Non-pigmented ciliary epithelial cell (primary cell): ENCODE results near the gene SNPH.
A peak's percentile ranks its signal among the peaks of the same experiment; 100 is the strongest.

Experiments used
- DNase-seq: peaks from one replicate; pipeline ENCODE4 v3.0.0-alpha.2; 2010; ENCODE audit warnings: low read depth

The SNPH gene

DNA sequence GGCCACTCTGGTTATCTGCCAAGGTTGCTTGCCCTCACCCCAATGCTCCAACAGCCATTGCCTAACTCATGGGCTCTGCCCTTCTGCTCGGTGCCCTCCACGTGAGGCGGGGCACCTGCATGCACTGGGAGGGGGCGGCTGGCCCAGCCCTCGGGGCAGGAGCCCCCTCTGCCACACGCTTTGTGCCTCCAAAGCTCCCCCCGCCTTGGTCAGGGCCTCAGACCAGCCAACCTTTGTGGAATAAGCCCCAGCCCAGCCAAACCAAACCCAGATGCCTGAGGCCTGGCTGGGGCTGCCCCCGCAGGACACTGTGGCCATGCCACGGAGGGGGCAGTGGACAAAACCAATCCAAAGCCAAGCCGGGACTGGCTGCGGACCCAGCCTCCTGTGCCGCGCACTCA is 41.5 kb downstream of the SNPH start:
- DNase-seq: no peak

- no peak for DNase-seq
These were observed 42.1 kb downstream of the SNPH start for GRCh38 chr20:1308067-1308701.

- DNase-seq: no peak
These were observed 42.6 kb downstream of the SNPH start for GRCh38 chr20:1308702-1309095.

DNA sequence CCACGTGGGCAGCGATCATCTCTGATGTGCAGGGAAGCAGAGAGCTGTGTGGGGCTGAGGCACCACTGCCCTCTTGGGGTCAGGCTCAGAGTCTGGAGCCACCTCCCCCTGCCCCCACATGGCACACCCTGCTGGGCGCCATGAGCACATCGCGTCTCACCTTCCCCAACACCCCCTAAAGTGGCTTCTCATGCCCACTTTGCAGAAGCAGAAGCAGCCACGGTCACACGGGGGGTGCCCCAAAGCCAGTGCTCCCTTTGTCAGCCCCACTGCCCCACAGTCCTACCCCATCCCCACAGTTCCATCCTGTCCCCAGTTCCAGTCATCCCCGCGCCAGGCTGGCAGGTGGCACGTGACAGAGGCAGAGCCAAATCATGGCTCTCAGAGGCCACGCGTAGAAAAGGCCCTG is 43.3 kb downstream of the SNPH start:
- no peak for DNase-seq

DNA sequence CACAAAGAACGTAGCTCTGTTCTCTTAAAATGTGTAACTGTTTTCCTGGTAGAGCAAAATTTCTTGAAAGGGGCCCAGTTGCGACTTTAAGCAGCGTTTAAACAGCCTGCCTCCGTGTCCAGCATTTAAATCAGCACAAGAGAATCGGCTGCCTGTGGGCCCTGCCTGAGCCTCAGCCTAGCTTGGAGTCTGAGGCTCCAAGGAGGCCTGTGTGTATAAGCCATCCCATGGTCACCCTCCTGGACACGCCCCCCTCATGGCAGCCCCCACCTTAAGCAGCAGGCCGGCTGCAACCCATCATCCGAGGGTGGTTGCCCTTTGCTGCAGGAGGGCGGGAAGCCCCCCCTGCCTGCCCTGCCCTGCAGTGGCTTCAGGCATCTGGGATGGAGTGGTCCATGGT is 44.0 kb downstream of the SNPH start:
- DNase-seq: no peak

GRCh38 chr20:1310506-1311190 is 44.6 kb downstream of the SNPH start:
- DNase-seq: no peak

DNA sequence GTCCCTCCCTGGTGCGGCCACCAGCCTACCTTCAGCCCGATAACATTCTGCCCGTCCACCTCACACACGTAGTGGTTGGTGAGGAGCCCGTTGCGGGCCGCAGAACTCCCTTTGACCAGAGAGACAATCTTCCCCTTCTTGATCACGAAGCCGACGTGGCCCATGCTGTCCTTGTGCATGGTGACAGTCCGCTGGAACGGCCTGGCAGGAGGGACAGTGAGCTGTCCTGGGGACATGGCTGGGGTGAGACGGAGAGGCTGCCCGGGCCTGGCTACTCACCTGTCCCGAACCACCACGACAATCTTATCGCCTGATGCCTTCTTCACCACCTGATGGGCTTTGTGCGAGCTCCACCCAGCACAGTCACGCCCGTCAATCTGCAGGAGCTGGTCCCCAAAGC is 46.2 kb downstream of the SNPH start:
- DNase-seq: no peak

GRCh38 chr20:1312904-1313235 is 46.8 kb downstream of the SNPH start:
- no peak for DNase-seq

GRCh38 chr20:1313236-1313964 is 47.3 kb downstream of the SNPH start:
- no peak for DNase-seq

DNA sequence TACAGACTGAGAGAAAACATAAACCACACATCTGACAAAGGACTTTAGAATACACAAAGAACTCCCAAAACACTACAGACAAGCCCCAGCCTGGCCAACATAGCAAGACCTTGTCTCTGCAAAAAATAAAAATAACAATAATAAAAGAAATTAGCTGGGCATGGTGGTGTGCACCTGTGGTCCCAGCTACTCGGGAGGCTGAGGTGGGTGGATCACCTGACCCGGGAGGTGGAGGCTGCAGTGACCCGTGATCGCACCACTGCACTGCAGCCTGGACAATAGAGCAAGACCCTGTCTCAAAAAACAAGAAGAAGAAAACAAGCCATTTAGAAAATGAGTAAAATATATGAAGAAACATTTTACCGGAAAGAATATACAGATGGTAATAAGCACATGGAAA is 49.7 kb downstream of the SNPH start:
- no peak for DNase-seq

- DNase-seq: no peak
These were observed 51.6 kb downstream of the SNPH start for GRCh38 chr20:1317545-1318255.

GRCh38 chr20:1319051-1319450 is 53.0 kb downstream of the SNPH start:
- DNase-seq: no peak

DNA sequence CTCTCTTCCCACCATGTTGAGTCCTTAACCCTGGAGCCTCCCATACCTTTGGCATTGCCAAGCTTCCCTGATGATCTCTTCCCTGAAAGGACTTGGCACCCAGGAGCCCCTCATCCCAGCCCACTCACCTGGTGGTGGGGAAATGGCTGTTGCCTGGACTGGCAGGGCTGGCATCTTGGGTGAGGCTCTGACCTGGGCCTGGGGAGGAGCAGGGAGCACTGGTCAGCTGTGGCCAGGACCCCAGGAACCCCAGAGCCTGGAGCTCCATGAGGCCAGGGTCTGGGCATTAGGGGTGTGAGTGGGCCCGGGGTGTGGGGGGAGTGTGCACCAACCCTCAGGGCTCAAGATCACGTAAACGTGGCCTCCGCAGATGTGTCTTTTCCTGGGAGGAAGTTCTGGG is 53.4 kb downstream of the SNPH start:
- DNase-seq: no peak

DNA sequence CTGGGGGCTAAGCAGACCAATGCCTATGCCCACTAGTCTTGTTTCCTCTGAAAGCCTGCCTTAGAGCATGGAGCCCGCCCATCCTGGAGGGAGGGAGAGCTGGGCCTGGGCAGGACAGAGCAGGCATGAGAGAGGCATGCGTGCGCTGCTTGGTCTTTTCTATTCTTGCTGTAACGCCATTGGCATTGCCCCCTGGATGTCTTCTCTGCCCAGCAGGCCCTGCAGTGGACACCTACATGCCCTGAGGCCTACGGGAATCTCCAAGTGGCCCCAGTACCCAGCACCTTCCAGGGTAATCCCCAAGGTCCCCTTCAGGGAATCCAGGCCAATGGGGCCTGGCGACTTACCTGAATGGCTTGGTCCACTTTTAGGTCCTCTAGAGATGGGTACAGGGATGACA is 53.9 kb downstream of the SNPH start:
- DNase-seq: no peak

DNA sequence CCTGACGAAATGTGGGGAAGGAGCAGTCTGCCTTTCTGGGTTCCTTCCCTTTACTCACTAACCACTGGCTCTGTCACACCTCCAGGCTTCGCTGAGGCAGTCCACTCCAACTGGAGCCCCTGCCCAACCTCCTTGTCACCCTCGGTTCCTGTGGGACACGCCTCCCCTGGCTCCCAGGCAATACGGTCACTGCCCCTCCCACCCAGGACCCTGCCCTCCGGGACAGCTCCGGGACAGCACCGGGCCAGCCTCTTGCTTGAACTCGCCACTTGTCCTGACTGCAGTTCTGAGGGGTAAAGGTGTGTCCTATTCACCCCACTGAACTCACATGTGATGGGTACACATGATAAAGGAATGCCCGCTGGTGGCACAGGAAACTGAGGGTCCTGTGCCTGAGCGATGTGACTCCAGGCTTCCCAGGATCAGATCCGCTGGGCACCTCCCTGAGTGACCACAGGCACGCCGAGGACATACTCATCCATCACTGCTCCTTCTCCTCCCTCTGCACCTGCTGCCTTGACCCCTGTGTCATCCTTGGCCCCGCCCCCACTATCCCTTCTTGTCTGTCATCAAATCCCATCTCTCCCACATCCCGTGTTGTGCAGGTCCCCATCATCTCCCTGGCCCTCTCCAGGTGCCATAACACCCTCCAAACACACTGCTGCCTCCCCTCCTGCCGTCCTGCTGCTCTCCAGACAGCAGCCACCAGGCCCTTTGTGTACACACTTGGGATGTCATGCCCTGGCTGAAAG is 55.0 kb downstream of the SNPH start:
- DNase-seq: no peak

- no peak for DNase-seq
These were observed 55.5 kb downstream of the SNPH start for GRCh38 chr20:1321654-1321939.

- DNase-seq: peak; percentile 91
These were observed 56.6 kb downstream of the SNPH start for GRCh38 chr20:1322511-1323245.

DNA sequence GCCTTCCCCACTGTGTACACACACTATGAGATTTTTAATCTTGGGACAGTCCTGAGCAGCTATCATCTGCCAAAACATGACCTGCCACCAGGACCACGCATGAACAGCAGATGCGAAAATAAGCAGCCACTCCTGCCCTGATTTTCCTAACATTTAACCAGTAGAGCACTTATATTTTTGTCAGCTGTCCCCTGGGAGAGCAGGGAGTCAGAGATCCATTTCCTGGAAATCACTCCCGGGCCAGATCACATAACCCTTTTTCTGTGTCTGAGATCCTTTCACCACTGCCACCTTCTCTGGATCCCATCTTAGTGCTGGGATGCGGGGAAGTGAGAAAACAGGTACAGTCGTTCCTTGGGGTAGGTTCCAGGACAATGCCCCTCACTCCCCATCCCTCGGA is 57.2 kb downstream of the SNPH start:
- DNase-seq: no peak

DNA sequence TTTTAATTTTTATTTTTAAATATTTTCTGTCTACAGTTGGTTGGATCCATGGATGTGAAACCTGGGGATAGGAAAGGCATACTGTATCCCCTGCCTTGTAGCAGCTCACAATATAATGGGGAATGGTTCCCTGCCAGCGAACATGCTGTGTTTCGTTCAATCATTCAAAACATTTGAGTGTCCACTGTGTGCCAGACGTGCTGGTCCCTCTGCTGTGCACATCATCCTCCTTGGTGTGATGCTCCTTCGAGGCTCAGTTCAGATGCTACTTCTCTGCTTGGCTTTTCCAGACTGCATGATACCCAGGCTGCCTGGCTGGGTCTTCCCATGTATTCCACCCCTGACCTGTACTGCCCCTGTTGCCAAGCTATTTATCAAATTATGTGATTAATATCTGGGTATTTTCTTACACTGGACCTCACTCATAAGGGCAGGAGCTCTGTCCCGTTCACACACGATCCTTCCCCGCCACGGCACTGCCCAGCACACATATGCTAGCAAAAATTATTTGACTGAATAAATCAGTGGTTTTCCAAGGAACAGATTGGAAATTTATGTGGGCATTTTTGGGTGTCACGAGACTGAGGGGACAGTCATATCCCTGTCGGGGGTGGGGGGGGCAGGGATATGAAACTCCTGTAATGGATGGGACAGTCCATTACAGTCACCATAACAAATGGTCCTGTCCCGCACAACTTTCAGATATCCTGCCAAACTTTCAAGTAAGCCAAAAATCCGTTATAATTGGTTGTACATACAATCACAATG is 57.9 kb downstream of the SNPH start:
- DNase-seq: no peak

DNA sequence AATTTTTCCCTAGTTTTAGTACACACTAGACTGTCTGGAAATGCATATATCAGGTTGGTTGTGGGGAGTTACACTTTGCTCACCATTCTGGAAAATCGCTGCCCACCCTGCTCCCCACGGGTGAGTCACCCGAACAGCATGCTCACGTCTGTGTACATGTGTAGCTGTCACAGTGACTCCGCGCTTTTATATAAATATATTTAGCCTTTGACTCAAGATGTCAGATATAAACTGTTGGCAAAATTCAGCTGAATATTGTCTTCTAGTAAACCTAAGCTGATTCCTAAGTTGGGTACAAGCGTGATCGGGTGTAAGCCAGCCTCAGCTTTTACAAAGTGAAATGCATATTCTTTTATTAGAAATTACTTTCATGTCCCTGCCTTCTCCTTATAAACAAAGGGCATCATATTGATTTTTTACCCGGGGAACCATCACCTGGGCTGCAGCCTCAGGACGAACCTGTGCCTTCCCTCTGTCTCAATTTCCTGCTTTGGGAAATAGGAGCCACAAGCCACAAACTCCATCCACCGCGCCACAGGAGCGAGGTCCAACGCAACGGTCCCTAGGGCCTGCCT is 58.6 kb downstream of the SNPH start:
- no peak for DNase-seq
